HG02610 (cell line): ENCODE data around the gene CBY1.
A peak's percentile ranks its signal among the peaks of the same experiment; 100 is the strongest.

Source experiments
- ATAC-seq: cut with Tn5 transposase; IDR thresholded peaks from one replicate; pipeline ENCODE4 v1.9.1; 2021; ENCODE audit warnings: mild to moderate bottlenecking, moderate library complexity; ENCODE audit not compliant: unreplicated experiment

The CBY1 gene

GRCh38 chr22:38645430-38645829 is 11.0 kb upstream of the CBY1 start:
- no peak for ATAC-seq

GRCh38 chr22:38649841-38650522 is 6.5 kb upstream of the CBY1 start:
- no peak for ATAC-seq

GRCh38 chr22:38652859-38653258 is 3.6 kb upstream of the CBY1 start:
- no peak for ATAC-seq

- ATAC-seq = no peak
Observed at GRCh38 chr22:38653741-38654140, 2.7 kb upstream of the CBY1 start.

- ATAC-seq = no peak
Observed at GRCh38 chr22:38655519-38656255, 751 bp upstream of the CBY1 start.

- peak; percentile 36 for ATAC-seq
Observed at GRCh38 chr22:38657045-38657909, 839 bp downstream of the CBY1 start.

- ATAC-seq = no peak
Observed at GRCh38 chr22:38674888-38675287, 18.4 kb downstream of the CBY1 start.

GRCh38 chr22:38675833-38676232 is 19.4 kb downstream of the CBY1 start:
- no peak for ATAC-seq

- peak; percentile 93 for ATAC-seq
Observed at GRCh38 chr22:38681582-38682335, 25.3 kb downstream of the CBY1 start, which contains the start of gene TOMM22. Gene TOMM22 (plus strand): TSS chr22:38681957. CDS start chr22:38681979, 22 bp downstream.

GRCh38 chr22:38684895-38685294 is 28.5 kb downstream of the CBY1 start:
- ATAC-seq = no peak

GRCh38 chr22:38685761-38686160 is 29.3 kb downstream of the CBY1 start:
- no peak for ATAC-seq

GRCh38 chr22:38689651-38690050 is 33.2 kb downstream of the CBY1 start:
- no peak for ATAC-seq

- ATAC-seq = no peak
Observed at GRCh38 chr22:38694049-38694448, 37.6 kb downstream of the CBY1 start.

GRCh38 chr22:38694940-38695339 is 38.5 kb downstream of the CBY1 start:
- no peak for ATAC-seq

- ATAC-seq = no peak
Observed at GRCh38 chr22:38696606-38697424, 40.4 kb downstream of the CBY1 start.

GRCh38 chr22:38697425-38698089 is 41.1 kb downstream of the CBY1 start:
- ATAC-seq = no peak

GRCh38 chr22:38698407-38699094 is 42.1 kb downstream of the CBY1 start:
- ATAC-seq = no peak

- no peak for ATAC-seq
Observed at GRCh38 chr22:38699143-38699542, 42.7 kb downstream of the CBY1 start.

- ATAC-seq = no peak
Observed at GRCh38 chr22:38699784-38700183, 43.3 kb downstream of the CBY1 start.
